Measurements from ENCODE around the gene RIPPLY2. TPM values are rescaled to one million over a fixed set of nuclear protein-coding genes. Genes with fewer than 3 reads are reported as not detected.
A peak's percentile ranks its signal among the peaks of the same experiment; 100 is the strongest.

Gene RIPPLY2
- total RNA-seq, 6 experiments from 2014 or later: not detected

DNA sequence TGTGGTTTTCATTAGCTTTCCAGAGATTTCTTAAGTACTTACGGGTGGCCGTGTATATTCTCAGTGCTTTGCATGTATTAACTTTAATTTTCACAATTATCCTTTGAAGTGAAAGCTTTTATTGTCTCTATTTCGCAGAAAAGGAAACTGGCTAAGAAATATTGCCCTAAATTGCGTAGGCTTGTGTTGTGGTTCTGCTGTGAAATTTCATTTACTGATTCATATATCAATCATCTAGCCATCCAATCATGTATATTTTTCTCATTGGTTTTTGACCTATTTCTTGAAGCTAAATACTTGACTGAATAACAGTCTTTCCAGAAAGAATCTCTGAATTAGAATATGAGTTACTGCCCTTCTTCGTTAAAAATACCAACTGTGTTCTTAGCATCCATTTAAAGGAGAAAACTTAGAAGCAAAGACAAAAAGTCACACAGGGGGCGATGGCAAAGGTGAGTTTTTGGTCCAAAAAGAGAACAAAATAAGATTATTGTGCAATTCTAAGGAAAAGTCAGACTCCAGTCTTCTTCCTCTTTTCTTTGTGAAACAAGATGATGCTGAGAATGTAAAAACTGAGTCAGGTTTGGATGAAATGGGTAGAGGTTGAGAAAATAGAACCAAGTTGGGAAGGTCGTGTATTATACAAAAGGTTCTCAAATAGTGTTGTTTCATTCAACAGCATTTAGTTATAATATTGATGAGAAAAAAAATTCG, 7.8 kb downstream of the RIPPLY2 start:
- H3K4me1 ChIP-seq: peaks cover 0 to 15% (median 3%) of the 10 kb centered on the region in 4 donors
- peak overlapping the region in 2 of 3 donors; percentile 75 to 83 for H3K4me3 ChIP-seq
- H3K27me3 ChIP-seq: no peaks in the 10 kb centered on the region
- no peak for ATAC-seq
- no peak for DNase-seq
- 57% methylated on average over 8 of the region's 8 CpGs for WGBS (ENCODE audit: insufficient coverage, low coverage, low lambda C conversion rate, missing lambda C conversion rate)
- intact Hi-C loops (cut with DNase I): no loop called here
- no peak overlapping the region for H3K27ac ChIP-seq
- TF ChIP-seq POLR2A (IDR thresholded peaks at IDR 0.05) (no peak), CTCF (IDR thresholded peaks at IDR 0.05) (no peak)
- no peaks in the 10 kb centered on the region for H3K36me3 ChIP-seq
- no peaks in the 10 kb centered on the region for H3K9me3 ChIP-seq

DNA sequence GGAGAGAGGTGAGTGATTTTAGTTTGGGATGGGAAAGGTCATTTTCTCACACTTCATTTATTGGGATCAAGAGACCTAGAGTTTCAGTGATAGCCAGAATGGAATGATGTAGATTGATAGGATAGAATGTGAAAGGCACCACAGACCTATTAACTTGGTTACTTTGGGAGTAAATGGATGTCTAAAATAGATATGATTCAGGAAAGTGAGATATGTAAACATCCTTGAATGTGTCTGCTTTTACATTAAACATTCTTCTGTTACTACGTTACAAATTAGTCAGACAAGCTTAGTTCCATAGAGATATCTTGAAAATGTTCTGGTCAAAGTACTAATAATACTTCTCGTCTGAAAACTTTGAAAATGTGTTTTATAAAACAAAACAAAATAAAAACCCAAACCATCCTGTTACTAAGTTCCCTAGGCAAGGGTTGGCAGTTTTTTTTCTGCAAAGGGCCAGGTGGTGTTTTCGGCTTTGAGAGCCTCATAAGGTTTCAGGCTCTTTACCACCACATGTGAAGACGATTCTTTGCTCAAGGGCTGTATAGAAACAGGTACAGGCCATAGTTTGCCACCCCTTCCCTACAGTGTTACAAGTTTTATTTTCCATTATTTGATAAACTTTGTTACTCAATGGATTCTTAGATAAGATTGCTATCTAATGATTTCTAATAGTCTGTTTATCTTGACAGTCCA, 9.8 kb downstream of the RIPPLY2 start:
- TF ChIP-seq POLR2A (IDR thresholded peaks at IDR 0.05) (no peak), CTCF (IDR thresholded peaks at IDR 0.05) (no peak)
- intact Hi-C loops (cut with DNase I): no loop called here
- Histone ChIP-seq H3K4me1 (peaks cover 0 to 15% (median 3%) of the 10 kb centered on the region in 4 donors), H3K27me3 (no peaks in the 10 kb centered on the region), H3K9me3 (no peaks in the 10 kb centered on the region), H3K4me3 (no peak overlapping the region), H3K27ac (no peak overlapping the region), H3K36me3 (no peaks in the 10 kb centered on the region)
- WGBS (ENCODE audit: insufficient coverage, low coverage, low lambda C conversion rate, missing lambda C conversion rate): 95% methylated on average over 2 of the region's 4 CpGs
- no peak for DNase-seq
- ATAC-seq: no peak

GRCh38 chr6:83867043-83867442, 13.9 kb downstream of the RIPPLY2 start:
- ATAC-seq (no peak), DNase-seq (no peak)
- Histone ChIP-seq H3K27me3 (no peaks in the 10 kb centered on the region), H3K9me3 (no peaks in the 10 kb centered on the region), H3K27ac (no peak overlapping the region), H3K36me3 (no peaks in the 10 kb centered on the region), H3K4me3 (no peak overlapping the region), H3K4me1 (no peaks in the 10 kb centered on the region)
- TF ChIP-seq CTCF (IDR thresholded peaks at IDR 0.05) (no peak), POLR2A (IDR thresholded peaks at IDR 0.05) (no peak)
- intact Hi-C loops (cut with DNase I): no loop called here

GRCh38 chr6:83867527-83868161, 14.5 kb downstream of the RIPPLY2 start:
- peak; percentile 53 to 77 (median 64) for ATAC-seq
- intact Hi-C loops (cut with DNase I): no loop called here

More at GRCh38 chr6:83867527-83868161, 14.5 kb downstream of the RIPPLY2 start:
- H3K4me1 ChIP-seq: no peaks in the 10 kb centered on the region
- WGBS (ENCODE audit: insufficient coverage, low coverage, low lambda C conversion rate, missing lambda C conversion rate): 73% methylated on average over 9 of the region's 9 CpGs
- H3K27me3 ChIP-seq: no peaks in the 10 kb centered on the region
- no peaks in the 10 kb centered on the region for H3K36me3 ChIP-seq
- no peaks in the 10 kb centered on the region for H3K9me3 ChIP-seq
- peak in 2 of 3 donors; percentile 44 to 65 for DNase-seq
- H3K4me3 ChIP-seq: no peak overlapping the region
- TF ChIP-seq CTCF (IDR thresholded peaks at IDR 0.05) (no peak), POLR2A (IDR thresholded peaks at IDR 0.05) (no peak)
- H3K27ac ChIP-seq: no peak overlapping the region
